Lower leg skin (tissue), 4 donors: ENCODE data around the gene ACVRL1. TPM values are rescaled to one million over a fixed set of nuclear protein-coding genes. Genes with fewer than 3 reads are reported as not detected.

Experiments
- DNase-seq, 2 donors: peaks; one replicate each; pipeline ENCODE4 v3.0.0-alpha.2; 2019; ENCODE audit warnings: low spot score in 2 of 2
- H3K4me3 ChIP-seq: fragments of 200-600 bp; sonication (generic); 2 replicates; pipeline ENCODE4 v1.5.1; 2017; ENCODE audit warnings: mild to moderate bottlenecking, low read depth; ENCODE audit not compliant: poor library complexity, severe bottlenecking
- POLR2A ChIP-seq, 2 donors: fragments of 450-650 bp; IDR thresholded peaks; one replicate each; pipeline ENCODE4 v1.6.1; 2016 to 2017; ENCODE audit warnings: antibody characterized with exemption in 2 of 2, mild to moderate bottlenecking in 1 of 2, moderate library complexity in 1 of 2
- WGBS, 2 donors: methylation state at CpG; one replicate each; pipeline ENCODE4 v1.1.5; 2018; 5-methylcytosine and 5-hydroxymethylcytosine counted together
- intact Hi-C: fragments of 100-400 bp; cut with DNase I; formaldehyde crosslinking; loops from one replicate; pipeline ENCODE4 v1.15.0; 2023; ENCODE audit warnings: low total_unique reads
- total RNA-seq, 4 donors: library from RNA; depleted of rRNA; stranded (reverse); fragments of >200 nt; gene quantifications; one replicate each; pipeline ENCODE4 v1.1.0, GENCODE V29; 2016
- TF ChIP-seq, protein P1 (sequence below), 3 donors: fragments of 450-650 bp; IDR thresholded peaks; one replicate each; pipeline ENCODE4 v1.5.1; 2016; ENCODE audit warnings: antibody characterized with exemption in 3 of 3, mild to moderate bottlenecking in 3 of 3, moderate library complexity in 2 of 3

The ACVRL1 gene
- total RNA-seq, 4 donors from 2014 or later = 12.9 to 99.8 (median 39.9) TPM

DNA sequence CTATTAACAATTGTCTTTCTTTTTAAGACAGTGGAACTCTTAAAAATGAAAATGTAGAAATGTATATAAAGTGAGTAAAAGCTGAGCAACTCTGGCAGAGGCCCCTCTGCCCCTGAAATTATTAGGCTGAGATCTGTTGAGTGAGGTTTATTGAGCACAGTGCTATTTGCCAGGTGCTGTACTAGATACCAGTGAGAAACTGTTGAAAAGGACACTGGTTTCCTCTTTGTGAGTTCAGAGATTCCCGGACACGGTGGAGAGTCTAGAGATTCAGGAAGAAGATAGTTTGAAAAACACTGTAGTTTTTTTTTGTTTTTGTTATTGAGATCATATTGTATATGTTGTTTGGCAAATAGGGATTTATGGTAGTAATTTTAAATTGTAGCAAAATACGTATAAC is 55.4 kb downstream of the ACVRL1 start:
- TF ChIP-seq, protein P1, sequence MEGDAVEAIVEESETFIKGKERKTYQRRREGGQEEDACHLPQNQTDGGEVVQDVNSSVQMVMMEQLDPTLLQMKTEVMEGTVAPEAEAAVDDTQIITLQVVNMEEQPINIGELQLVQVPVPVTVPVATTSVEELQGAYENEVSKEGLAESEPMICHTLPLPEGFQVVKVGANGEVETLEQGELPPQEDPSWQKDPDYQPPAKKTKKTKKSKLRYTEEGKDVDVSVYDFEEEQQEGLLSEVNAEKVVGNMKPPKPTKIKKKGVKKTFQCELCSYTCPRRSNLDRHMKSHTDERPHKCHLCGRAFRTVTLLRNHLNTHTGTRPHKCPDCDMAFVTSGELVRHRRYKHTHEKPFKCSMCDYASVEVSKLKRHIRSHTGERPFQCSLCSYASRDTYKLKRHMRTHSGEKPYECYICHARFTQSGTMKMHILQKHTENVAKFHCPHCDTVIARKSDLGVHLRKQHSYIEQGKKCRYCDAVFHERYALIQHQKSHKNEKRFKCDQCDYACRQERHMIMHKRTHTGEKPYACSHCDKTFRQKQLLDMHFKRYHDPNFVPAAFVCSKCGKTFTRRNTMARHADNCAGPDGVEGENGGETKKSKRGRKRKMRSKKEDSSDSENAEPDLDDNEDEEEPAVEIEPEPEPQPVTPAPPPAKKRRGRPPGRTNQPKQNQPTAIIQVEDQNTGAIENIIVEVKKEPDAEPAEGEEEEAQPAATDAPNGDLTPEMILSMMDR (IDR thresholded peaks at IDR 0.05) = no peak
- TF ChIP-seq POLR2A (IDR thresholded peaks at IDR 0.05) = no peak
- intact Hi-C loops = no loop called here
- 57 to 59% methylated on average over 3 of the region's 3 CpGs for WGBS, 2 donors
- peak in 1 of 2 donors; percentile 1 for DNase-seq
- H3K4me3 ChIP-seq = no peak overlapping the region

DNA sequence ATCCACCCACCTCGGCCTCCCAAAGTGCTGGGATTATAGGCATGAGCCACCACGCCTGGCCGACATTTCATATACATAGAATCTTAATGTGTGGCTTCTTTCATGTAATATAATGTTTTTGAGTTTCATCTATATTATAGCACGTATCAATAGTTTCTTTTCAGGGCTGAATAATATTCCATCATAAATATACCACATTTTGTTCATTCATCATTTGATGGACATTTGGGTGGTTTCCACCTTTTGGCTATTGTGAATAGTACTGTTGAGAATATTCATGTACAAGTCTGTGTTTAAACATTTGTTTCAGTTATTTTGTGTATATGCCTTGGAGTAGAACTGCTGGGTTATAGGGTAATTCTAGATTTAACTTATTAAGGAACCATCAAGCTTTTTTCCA is 56.2 kb downstream of the ACVRL1 start:
- no peak for DNase-seq
- WGBS, 2 donors = 93 to 100% methylated on average over 4 of the region's 4 CpGs
- TF ChIP-seq POLR2A (IDR thresholded peaks at IDR 0.05) = no peak
- TF ChIP-seq, protein P1 (IDR thresholded peaks at IDR 0.05) = no peak
- intact Hi-C loops = no loop called here
- no peak overlapping the region for H3K4me3 ChIP-seq

DNA sequence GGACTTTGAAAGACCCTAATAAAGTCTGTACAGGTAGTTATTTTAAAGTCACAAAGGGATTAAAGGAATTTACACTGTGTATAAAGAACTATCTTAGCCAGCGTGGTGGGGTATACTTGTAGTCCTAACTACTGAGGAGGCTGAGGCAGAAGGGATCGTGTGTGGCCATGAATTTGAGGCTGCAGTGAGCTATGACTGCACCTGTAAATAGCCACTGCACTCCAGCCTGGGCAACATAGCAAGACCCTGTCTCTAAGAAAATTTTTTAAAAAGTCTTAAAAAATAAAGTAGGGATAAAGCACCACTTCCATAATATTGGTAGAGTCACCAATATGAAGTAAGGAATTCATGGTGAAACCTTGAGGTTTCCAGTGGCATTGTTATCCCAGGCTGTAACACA is 62.3 kb downstream of the ACVRL1 start:
- WGBS, 2 donors = 93 to 95% methylated on average over 2 of the region's 2 CpGs
- intact Hi-C loops = no loop called here
- TF ChIP-seq POLR2A (IDR thresholded peaks at IDR 0.05) = no peak
- TF ChIP-seq, protein P1 (IDR thresholded peaks at IDR 0.05) = no peak
- DNase-seq = peak in 1 of 2 donors; percentile 4
- no peak overlapping the region for H3K4me3 ChIP-seq

DNA sequence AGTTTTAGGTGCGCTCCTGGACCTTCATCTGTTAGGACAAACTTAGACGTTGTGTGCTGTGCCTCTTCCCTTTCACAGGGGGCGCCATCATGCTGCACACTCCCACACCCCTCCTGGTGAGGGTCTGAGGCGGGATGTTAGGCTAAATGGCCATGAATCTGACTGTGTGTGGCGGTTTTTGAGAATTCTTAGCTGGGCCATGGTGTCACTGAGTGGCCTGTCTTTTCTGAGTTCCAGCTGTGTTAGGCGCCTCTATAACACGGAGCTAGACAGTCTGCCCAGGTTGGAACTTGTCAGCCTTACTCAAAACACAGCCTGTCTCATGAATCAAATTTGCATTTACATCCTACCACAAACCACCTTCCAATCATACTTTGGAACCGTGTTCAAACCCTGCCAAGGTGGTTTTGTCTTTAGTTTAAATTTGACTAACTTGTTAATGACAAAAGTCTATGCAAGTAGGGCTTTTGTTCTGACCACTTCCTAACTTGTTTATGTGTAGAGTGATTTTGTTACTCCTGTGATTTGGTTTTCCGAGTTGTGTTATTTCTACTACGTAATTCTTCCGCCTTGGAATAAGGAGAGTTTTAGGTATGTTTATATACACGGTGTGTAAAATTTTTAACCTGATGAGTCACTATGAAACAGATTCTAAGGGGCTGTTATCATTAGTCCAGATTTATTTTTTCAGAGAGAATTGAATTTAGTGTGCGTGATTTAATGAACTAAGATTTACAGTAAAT is 63.8 kb downstream of the ACVRL1 start:
- TF ChIP-seq POLR2A (IDR thresholded peaks at IDR 0.05) = no peak
- TF ChIP-seq, protein P1 (IDR thresholded peaks at IDR 0.05) = no peak
- WGBS, 2 donors = 53 to 61% methylated on average over 13 of the region's 13 CpGs
- intact Hi-C loops = no loop called here
- H3K4me3 ChIP-seq = no peak overlapping the region
- DNase-seq = no peak

DNA sequence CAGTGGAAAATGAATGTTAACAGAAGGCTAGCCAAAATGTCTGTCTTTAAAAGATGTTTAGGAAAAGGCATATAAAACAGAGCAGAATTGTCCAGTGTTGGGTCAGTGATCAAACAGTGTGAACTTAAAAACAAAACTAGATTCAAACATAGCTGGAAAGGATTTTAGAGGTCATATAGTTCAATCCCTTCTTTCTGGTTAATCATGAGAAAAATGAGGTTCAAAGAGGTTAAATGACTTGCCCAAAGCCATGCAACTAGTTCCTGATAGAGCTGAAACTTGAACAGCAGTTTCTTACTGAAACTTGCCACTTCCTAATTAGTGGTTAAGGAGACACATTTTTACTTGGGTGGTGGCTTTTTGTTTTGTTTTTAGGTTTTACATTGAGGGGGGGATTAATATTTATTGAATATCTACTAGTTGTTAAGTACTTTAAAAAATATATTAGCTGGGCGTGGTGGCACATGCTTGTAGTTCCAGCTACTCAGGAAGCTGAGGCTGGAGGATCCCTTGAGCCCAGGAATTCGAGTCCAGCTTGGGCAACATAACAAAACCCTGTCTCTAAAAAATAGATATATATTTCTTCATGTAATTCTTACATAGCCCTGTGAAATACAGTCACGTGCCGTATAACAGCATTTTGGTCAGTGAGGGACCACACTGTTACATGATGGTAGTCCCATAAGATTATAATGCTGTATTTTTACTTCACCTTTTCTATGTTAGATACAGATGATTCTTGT is 64.5 kb downstream of the ACVRL1 start:
- intact Hi-C loops = no loop called here
- no peak for DNase-seq
- 48 to 61% methylated on average over 4 of the region's 4 CpGs for WGBS, 2 donors
- no peak for TF ChIP-seq POLR2A (IDR thresholded peaks at IDR 0.05)
- TF ChIP-seq, protein P1 (IDR thresholded peaks at IDR 0.05) = no peak
- H3K4me3 ChIP-seq = no peak overlapping the region
